ENCODE measurements around the gene SAP30BP. TPM values are rescaled to one million over a fixed set of nuclear protein-coding genes. Genes with fewer than 3 reads are reported as not detected.

SAP30BP gene
- total and polyA plus RNA-seq, 2 of the 13 experiments (the other 11 are each of a cell fraction or from before 2014, with no cell fraction given) = 67.7 to 99.4 TPM

DNA sequence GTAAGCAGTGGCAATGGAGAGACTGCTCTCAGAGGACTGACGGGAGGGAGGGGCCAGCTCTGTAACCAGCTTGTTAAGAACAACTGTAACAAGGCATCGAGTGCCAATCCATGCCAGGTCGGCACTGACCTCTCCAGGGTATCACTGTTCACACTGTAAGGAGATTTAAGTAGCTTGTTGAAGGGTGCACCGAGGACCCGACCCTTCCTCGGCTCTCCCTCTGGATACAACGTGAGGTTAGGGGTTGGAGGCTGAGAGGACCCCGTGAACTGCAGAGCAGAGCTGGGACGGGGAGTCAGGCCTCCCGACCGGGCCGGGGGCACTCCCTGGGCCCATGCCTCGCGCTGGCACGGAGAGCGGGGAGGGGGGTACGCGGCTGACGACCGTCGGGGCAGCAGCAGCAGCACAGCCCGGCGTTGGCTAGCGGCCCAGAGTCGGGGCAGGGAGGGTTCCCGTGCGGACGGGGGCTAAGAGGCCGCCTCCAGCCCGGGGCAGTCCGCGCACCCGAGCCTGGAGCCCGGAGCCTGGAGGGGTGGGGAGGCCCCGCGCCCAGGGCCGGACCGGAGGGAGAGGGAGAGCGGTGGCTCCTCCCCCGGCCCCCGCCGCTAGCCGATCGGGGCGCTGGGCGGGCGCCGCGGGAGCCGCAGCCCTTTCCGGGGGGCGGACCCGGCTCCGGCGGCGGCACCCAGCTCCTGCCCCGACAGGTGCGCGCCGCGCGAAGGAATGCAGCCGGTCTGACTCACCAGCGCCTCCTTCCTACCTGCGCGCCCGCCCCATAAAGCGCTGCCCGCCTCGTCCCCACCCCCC, 53.7 kb downstream of the SAP30BP start, which contains the start of gene ITGB4 (continued):
- no peak for TF ChIP-seq CENPBD1 (CRISPR knock-in tag; IDR thresholded peaks at IDR 0.05; ENCODE audit: borderline replicate concordance, low read depth)
- no peak for TF ChIP-seq ZNF224 (CRISPR knock-in tag; IDR thresholded peaks at IDR 0.05)
- TF ChIP-seq NFIC (IDR thresholded peaks at IDR 0.05; ENCODE audit: low read length) = no peak
- no peak for TF ChIP-seq FUBP1 (CRISPR knock-in tag; IDR thresholded peaks at IDR 0.05; ENCODE audit: borderline replicate concordance)
- TF ChIP-seq ZNF672 (CRISPR knock-in tag; IDR thresholded peaks at IDR 0.05) = no peak
- 0 out of 2 replicates have a peak, but pooled peaks have one; percentile 23 for TF ChIP-seq PHF21A (CRISPR knock-in tag; IDR thresholded peaks at IDR 0.05)
- no peak; the same call in 1 of the 2 replicates for TF ChIP-seq ZNF678 (CRISPR knock-in tag; IDR thresholded peaks at IDR 0.05)
- TF ChIP-seq, protein P1, sequence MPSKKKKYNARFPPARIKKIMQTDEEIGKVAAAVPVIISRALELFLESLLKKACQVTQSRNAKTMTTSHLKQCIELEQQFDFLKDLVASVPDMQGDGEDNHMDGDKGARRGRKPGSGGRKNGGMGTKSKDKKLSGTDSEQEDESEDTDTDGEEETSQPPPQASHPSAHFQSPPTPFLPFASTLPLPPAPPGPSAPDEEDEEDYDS (CRISPR knock-in tag; IDR thresholded peaks at IDR 0.05) = no peak
- peak; percentile 39 for TF ChIP-seq MTF2 (CRISPR knock-in tag; IDR thresholded peaks at IDR 0.05; ENCODE audit: borderline replicate concordance)
- no peak for TF ChIP-seq ZSCAN29 (CRISPR knock-in tag; conservative IDR thresholded peaks at IDR 0.05)
- no peak for TF ChIP-seq AKAP8 (CRISPR knock-in tag; IDR thresholded peaks at IDR 0.05)
- no peak for TF ChIP-seq NFE2 (CRISPR knock-in tag; IDR thresholded peaks at IDR 0.05)
- TF ChIP-seq ZEB1 (IDR thresholded peaks at IDR 0.05; ENCODE audit: insufficient replicate concordance, low read depth) = no peak
- no peak for TF ChIP-seq KLF6 (CRISPR knock-in tag; IDR thresholded peaks at IDR 0.05)
- TF ChIP-seq SOX13 (IDR thresholded peaks at IDR 0.05) = no peak
- TF ChIP-seq SOX13 (CRISPR knock-in tag; conservative IDR thresholded peaks at IDR 0.05 in 1 of 2, IDR thresholded peaks at IDR 0.05 in 1 of 2) = no peak
- no peak for TF ChIP-seq ZFP90 (CRISPR knock-in tag; IDR thresholded peaks at IDR 0.05; ENCODE audit: borderline replicate concordance)
- TF ChIP-seq MYC (CRISPR knock-in tag; IDR thresholded peaks at IDR 0.05; ENCODE audit: borderline replicate concordance) = peak; percentile 30
- no peak for TF ChIP-seq MED8 (CRISPR knock-in tag; IDR thresholded peaks at IDR 0.05; ENCODE audit: insufficient replicate concordance)
- 0 out of 2 replicates have a peak, but pooled peaks have one; percentile 48 for TF ChIP-seq ZNF414 (CRISPR knock-in tag; IDR thresholded peaks at IDR 0.05)
- TF ChIP-seq PLRG1 (conservative IDR thresholded peaks at IDR 0.05) = no peak
- TF ChIP-seq NBN (conservative IDR thresholded peaks at IDR 0.05) = no peak
- no peak for TF ChIP-seq ZNF572 (CRISPR knock-in tag; IDR thresholded peaks at IDR 0.05)
- no peak for TF ChIP-seq HOXA5 (CRISPR knock-in tag; IDR thresholded peaks at IDR 0.05)
- TF ChIP-seq NONO (IDR thresholded peaks at IDR 0.05) = no peak
- TF ChIP-seq NONO (CRISPR knock-in tag; conservative IDR thresholded peaks at IDR 0.05) = peak; percentile 43; the same call in 1 of the 2 replicates
- TF ChIP-seq ZNF232 (CRISPR knock-in tag; IDR thresholded peaks at IDR 0.05; ENCODE audit: borderline replicate concordance) = no peak
- TF ChIP-seq ZNF143 (CRISPR knock-in tag; IDR thresholded peaks at IDR 0.05) = no peak
- TF ChIP-seq RAD51 (IDR thresholded peaks at IDR 0.05; ENCODE audit: borderline replicate concordance) = no peak
- TF ChIP-seq CBX1 (IDR thresholded peaks at IDR 0.05; ENCODE audit: low read depth) = no peak
- TF ChIP-seq ZNF33B (CRISPR knock-in tag; IDR thresholded peaks at IDR 0.05) = no peak
